ENCODE data around the gene HACE1. TPM values are rescaled to one million over a fixed set of nuclear protein-coding genes. Genes with fewer than 3 reads are reported as not detected.

Gene HACE1
- total RNA-seq, 1 experiment from 2014 or later = 13.0 TPM

DNA sequence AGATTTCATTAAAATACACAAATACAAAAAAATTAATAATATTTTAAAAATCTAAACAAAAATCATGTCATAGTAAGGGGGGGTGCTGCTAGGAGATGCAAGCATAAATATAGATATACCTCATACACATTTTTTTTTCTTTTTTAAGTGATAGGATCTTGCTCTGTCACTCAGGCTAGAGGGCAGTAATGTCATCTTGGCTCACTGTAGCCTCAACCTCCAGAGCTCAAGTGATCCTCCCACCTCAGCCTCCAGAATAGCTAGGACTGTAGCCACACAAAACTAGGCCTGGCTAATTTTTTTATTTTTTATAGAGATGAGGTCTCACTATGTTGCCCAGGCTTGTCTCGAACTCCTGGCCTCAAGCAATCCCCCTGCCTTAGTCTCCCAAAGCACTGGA lies 90.8 kb downstream of the HACE1 start:
- TF ChIP-seq, protein P1, sequence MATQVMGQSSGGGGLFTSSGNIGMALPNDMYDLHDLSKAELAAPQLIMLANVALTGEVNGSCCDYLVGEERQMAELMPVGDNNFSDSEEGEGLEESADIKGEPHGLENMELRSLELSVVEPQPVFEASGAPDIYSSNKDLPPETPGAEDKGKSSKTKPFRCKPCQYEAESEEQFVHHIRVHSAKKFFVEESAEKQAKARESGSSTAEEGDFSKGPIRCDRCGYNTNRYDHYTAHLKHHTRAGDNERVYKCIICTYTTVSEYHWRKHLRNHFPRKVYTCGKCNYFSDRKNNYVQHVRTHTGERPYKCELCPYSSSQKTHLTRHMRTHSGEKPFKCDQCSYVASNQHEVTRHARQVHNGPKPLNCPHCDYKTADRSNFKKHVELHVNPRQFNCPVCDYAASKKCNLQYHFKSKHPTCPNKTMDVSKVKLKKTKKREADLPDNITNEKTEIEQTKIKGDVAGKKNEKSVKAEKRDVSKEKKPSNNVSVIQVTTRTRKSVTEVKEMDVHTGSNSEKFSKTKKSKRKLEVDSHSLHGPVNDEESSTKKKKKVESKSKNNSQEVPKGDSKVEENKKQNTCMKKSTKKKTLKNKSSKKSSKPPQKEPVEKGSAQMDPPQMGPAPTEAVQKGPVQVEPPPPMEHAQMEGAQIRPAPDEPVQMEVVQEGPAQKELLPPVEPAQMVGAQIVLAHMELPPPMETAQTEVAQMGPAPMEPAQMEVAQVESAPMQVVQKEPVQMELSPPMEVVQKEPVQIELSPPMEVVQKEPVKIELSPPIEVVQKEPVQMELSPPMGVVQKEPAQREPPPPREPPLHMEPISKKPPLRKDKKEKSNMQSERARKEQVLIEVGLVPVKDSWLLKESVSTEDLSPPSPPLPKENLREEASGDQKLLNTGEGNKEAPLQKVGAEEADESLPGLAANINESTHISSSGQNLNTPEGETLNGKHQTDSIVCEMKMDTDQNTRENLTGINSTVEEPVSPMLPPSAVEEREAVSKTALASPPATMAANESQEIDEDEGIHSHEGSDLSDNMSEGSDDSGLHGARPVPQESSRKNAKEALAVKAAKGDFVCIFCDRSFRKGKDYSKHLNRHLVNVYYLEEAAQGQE (IDR thresholded peaks at IDR 0.05; ENCODE audit: insufficient read depth in 1 of 2, low read depth in 2 of 2, low read length in 1 of 2) = no peak
- TF ChIP-seq, protein P2, sequence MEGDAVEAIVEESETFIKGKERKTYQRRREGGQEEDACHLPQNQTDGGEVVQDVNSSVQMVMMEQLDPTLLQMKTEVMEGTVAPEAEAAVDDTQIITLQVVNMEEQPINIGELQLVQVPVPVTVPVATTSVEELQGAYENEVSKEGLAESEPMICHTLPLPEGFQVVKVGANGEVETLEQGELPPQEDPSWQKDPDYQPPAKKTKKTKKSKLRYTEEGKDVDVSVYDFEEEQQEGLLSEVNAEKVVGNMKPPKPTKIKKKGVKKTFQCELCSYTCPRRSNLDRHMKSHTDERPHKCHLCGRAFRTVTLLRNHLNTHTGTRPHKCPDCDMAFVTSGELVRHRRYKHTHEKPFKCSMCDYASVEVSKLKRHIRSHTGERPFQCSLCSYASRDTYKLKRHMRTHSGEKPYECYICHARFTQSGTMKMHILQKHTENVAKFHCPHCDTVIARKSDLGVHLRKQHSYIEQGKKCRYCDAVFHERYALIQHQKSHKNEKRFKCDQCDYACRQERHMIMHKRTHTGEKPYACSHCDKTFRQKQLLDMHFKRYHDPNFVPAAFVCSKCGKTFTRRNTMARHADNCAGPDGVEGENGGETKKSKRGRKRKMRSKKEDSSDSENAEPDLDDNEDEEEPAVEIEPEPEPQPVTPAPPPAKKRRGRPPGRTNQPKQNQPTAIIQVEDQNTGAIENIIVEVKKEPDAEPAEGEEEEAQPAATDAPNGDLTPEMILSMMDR (IDR thresholded peaks at IDR 0.05) = no peak
- TF ChIP-seq SIN3A (IDR thresholded peaks at IDR 0.05; ENCODE audit: borderline replicate concordance, insufficient read depth, low read depth, low read length) (no peak), POLR2AphosphoS5 (IDR thresholded peaks at IDR 0.05; ENCODE audit: low read depth, low read length) (no peak), TCF7L2 (IDR thresholded peaks at IDR 0.05; ENCODE audit: low read depth, low read length) (no peak)
- intact Hi-C loops (cut with micrococcal nuclease; ENCODE audit: unreplicated experiment) (no loop called here), in situ Hi-C loops (cut with HindIII; ENCODE audit: low pct_unique_long_range_greater_than_20kb, low sequenced_read_pairs) (no loop called here)
- ATAC-seq (no peak), DNase-seq (ENCODE audit: low read depth, low spot score) (no peak)
- no peak overlapping the region for H3K4me3 ChIP-seq (ENCODE audit: low read depth in 2 of 2, low read length in 2 of 2)
- H3K27me3 ChIP-seq (ENCODE audit: control insufficient read depth, insufficient read depth, low read length) = no peaks in the 10 kb centered on the region
- H3K9me3 ChIP-seq (ENCODE audit: control insufficient read depth, insufficient read depth, low read depth, low read length) = no peaks in the 10 kb centered on the region
- POLR2A ChIA-PET = no interaction called here
- CTCF ChIA-PET = no interaction called here
- no TSS peak for BruUV-seq (replicated peaks)
- no peaks in the 10 kb centered on the region for H3K4me1 ChIP-seq (ENCODE audit: control insufficient read depth, insufficient read depth, low read length)
- no peak overlapping the region for H3K27ac ChIP-seq (ENCODE audit: low read length)
- no peaks in the 10 kb centered on the region; the same call in 1 of the 2 replicates for H3K36me3 ChIP-seq (ENCODE audit: control insufficient read depth, insufficient read depth, low read length)

DNA sequence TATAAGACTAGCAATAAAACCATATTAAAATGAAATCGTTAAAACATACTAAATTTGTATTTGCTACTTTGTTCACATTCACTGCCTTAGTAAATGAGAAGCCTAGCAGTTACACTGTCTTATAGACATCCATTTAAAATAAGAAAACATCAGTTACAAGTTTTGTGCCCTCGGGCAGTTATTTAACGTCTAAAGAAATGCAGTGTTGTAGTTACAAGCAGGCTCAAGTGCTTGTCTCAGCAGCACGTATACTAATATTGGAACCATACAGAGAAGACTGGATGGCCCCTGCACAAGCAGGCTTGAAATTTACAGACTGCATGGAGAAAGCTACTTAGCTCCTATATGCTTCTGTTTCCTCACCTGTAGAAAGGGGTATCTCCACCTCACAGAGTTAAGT lies 93.1 kb downstream of the HACE1 start:
- Histone ChIP-seq H3K27me3 (ENCODE audit: control insufficient read depth, insufficient read depth, low read length) (no peaks in the 10 kb centered on the region), H3K27ac (ENCODE audit: low read length) (no peak overlapping the region), H3K9me3 (ENCODE audit: control insufficient read depth, insufficient read depth, low read depth, low read length) (no peaks in the 10 kb centered on the region), H3K4me1 (ENCODE audit: control insufficient read depth, insufficient read depth, low read length) (no peaks in the 10 kb centered on the region), H3K36me3 (ENCODE audit: control insufficient read depth, insufficient read depth, low read length) (no peaks in the 10 kb centered on the region; the same call in 1 of the 2 replicates), H3K4me3 (ENCODE audit: low read depth in 2 of 2, low read length in 2 of 2) (no peak overlapping the region)
- DNase-seq (ENCODE audit: low read depth, low spot score) = no peak
- in situ Hi-C loops (cut with HindIII; ENCODE audit: low pct_unique_long_range_greater_than_20kb, low sequenced_read_pairs) = no loop called here
- BruUV-seq (replicated peaks) = no TSS peak
- ATAC-seq = no peak
- intact Hi-C loops (cut with micrococcal nuclease; ENCODE audit: unreplicated experiment) = no loop called here
- ChIA-PET CTCF (no interaction called here), POLR2A (no interaction called here)
- TF ChIP-seq SIN3A (IDR thresholded peaks at IDR 0.05; ENCODE audit: borderline replicate concordance, insufficient read depth, low read depth, low read length) (no peak), POLR2AphosphoS5 (IDR thresholded peaks at IDR 0.05; ENCODE audit: low read depth, low read length) (no peak), TCF7L2 (IDR thresholded peaks at IDR 0.05; ENCODE audit: low read depth, low read length) (no peak)
- TF ChIP-seq, protein P2 (IDR thresholded peaks at IDR 0.05) = no peak
- TF ChIP-seq, protein P1 (IDR thresholded peaks at IDR 0.05; ENCODE audit: insufficient read depth in 1 of 2, low read depth in 2 of 2, low read length in 1 of 2) = no peak
